GM12801 (cell line): ENCODE data around the gene MYO1D.

Experiments
- CTCF ChIP-seq: IDR thresholded peaks from one replicate; pipeline ENCODE4 v1.5.1; 2011; ENCODE audit warnings: control low read depth; ENCODE audit not compliant: insufficient read length; ENCODE audit errors: extremely low read depth

Gene MYO1D

GRCh38 chr17:32488604-32489180 is 388.2 kb downstream of the MYO1D start:
- no peak for TF ChIP-seq CTCF

- no peak for TF ChIP-seq CTCF
Measured at GRCh38 chr17:32488177-32488542, 388.8 kb downstream of the MYO1D start.

GRCh38 chr17:32487473-32488176 is 389.3 kb downstream of the MYO1D start:
- no peak for TF ChIP-seq CTCF

- TF ChIP-seq CTCF, result no peak
Measured at GRCh38 chr17:32486701-32487472, 390.0 kb downstream of the MYO1D start, which contains the start of gene CDK5R1. Gene CDK5R1, plus strand, starts transcription at chr17:32486993. Its CDS starts 628 bp downstream, at chr17:32487621.

- no peak for TF ChIP-seq CTCF
Measured at GRCh38 chr17:32486111-32486700, 390.7 kb downstream of the MYO1D start.

GRCh38 chr17:32485261-32486110 is 391.4 kb downstream of the MYO1D start:
- no peak for TF ChIP-seq CTCF
